Stimulated activated CD4-positive, alpha-beta T cell treated with anti-CD3 and anti-CD28 coated beads, Interleukin-2, amount 100 ng/mL, for 24 hours (primary cell): ENCODE measurements around the gene TEX53.
A peak's percentile ranks its signal among the peaks of the same experiment; 100 is the strongest.

ENCODE experiments used
- DNase-seq, 2 donors: peaks; one replicate each; pipeline ENCODE4 v3.0.0-alpha.2; 2020

TEX53 gene

GRCh38 chr9:114678795-114679194 is 21.2 kb upstream of the TEX53 start:
- DNase-seq: no peak

- DNase-seq: no peak
These were observed 20.5 kb upstream of the TEX53 start for GRCh38 chr9:114678130-114678529.

- no peak for DNase-seq
These were observed 19.8 kb upstream of the TEX53 start for GRCh38 chr9:114677418-114677817.

GRCh38 chr9:114676901-114677300 is 19.3 kb upstream of the TEX53 start:
- no peak for DNase-seq

GRCh38 chr9:114674798-114675540 is 17.4 kb upstream of the TEX53 start:
- DNase-seq: no peak

GRCh38 chr9:114674076-114674797 is 16.6 kb upstream of the TEX53 start:
- no peak for DNase-seq

GRCh38 chr9:114671605-114672004 is 14.0 kb upstream of the TEX53 start:
- DNase-seq: no peak

- no peak for DNase-seq
These were observed 12.4 kb upstream of the TEX53 start for GRCh38 chr9:114669961-114670360.

GRCh38 chr9:114668146-114668545 is 10.5 kb upstream of the TEX53 start:
- no peak for DNase-seq

GRCh38 chr9:114666851-114667250 is 9.2 kb upstream of the TEX53 start:
- no peak for DNase-seq

GRCh38 chr9:114666401-114666800 is 8.8 kb upstream of the TEX53 start:
- no peak for DNase-seq

GRCh38 chr9:114664181-114664580 is 6.6 kb upstream of the TEX53 start:
- DNase-seq: no peak

GRCh38 chr9:114662081-114662989 is 4.7 kb upstream of the TEX53 start:
- DNase-seq: peak; percentile 72 to 74

GRCh38 chr9:114656301-114656700 is 1.3 kb downstream of the TEX53 start:
- no peak for DNase-seq

GRCh38 chr9:114655689-114656088 is 1.9 kb downstream of the TEX53 start:
- DNase-seq: no peak

- peak; percentile 82 to 88 for DNase-seq
These were observed 3.9 kb downstream of the TEX53 start for GRCh38 chr9:114653556-114654159.

- DNase-seq: no peak
These were observed 4.6 kb downstream of the TEX53 start for GRCh38 chr9:114652776-114653555.

- DNase-seq: no peak
These were observed 13.7 kb downstream of the TEX53 start for GRCh38 chr9:114643896-114644295.

- no peak for DNase-seq
These were observed 14.6 kb downstream of the TEX53 start for GRCh38 chr9:114643001-114643400.

GRCh38 chr9:114641967-114642366 is 15.6 kb downstream of the TEX53 start:
- no peak for DNase-seq

- no peak for DNase-seq
These were observed 19.2 kb downstream of the TEX53 start for GRCh38 chr9:114638404-114638803.

- DNase-seq: no peak
These were observed 23.2 kb downstream of the TEX53 start for GRCh38 chr9:114634387-114634786.
